GM23338 (cell line): ENCODE results near the gene ZDHHC16. TPM values are rescaled to one million over a fixed set of nuclear protein-coding genes. Genes with fewer than 3 reads are reported as not detected.

Experiments
- ATAC-seq: fragments of 200-7000 bp; cut with Tn5 transposase; 3 replicates; pipeline ENCODE4 v1.9.1; 2020
- DNase-seq: peaks from one replicate; pipeline ENCODE4 v3.0.0-alpha.2; 2015; ENCODE audit warnings: low spot score
- H2AFZ ChIP-seq: fragments of 200-600 bp; sonication (generic); 2 replicates; pipeline ENCODE4 v1.8.0; 2016; ENCODE audit warnings: antibody characterized with exemption, mild to moderate bottlenecking, moderate library complexity
- H3F3A ChIP-seq: fragments of 200-600 bp; sonication (generic); replicated peaks from 2 replicates; pipeline ENCODE4 v1.8.0; 2017; ENCODE audit warnings: antibody characterized with exemption, mixed run types, low read depth
- H3K27ac ChIP-seq: fragments of 200-600 bp; sonication (generic); 2 replicates; pipeline ENCODE4 v1.6.1; 2016; ENCODE audit warnings: low read depth
- H3K27me3 ChIP-seq: fragments of 200-600 bp; sonication (generic); 2 replicates; pipeline ENCODE4 v1.8.0; 2016; ENCODE audit warnings: mild to moderate bottlenecking, mixed run types, moderate library complexity; ENCODE audit not compliant: insufficient read depth
- H3K36me3 ChIP-seq: fragments of 200-600 bp; sonication (generic); 2 replicates; pipeline ENCODE4 v1.8.0; 2016; ENCODE audit warnings: mild to moderate bottlenecking; ENCODE audit not compliant: insufficient read depth
- H3K4me1 ChIP-seq: fragments of 200-600 bp; sonication (generic); 2 replicates; pipeline ENCODE4 v1.8.0; 2016; ENCODE audit warnings: mild to moderate bottlenecking, moderate library complexity; ENCODE audit not compliant: insufficient read depth
- H3K4me2 ChIP-seq: fragments of 200-600 bp; sonication (generic); 2 replicates; pipeline ENCODE4 v1.7.1; 2017; ENCODE audit warnings: mixed run types
- H3K4me3 ChIP-seq: fragments of 200-600 bp; sonication (generic); 2 replicates; pipeline ENCODE4 v1.6.1; 2016; ENCODE audit warnings: mixed run types
- H3K79me2 ChIP-seq: fragments of 200-600 bp; sonication (generic); replicated peaks from 2 replicates; pipeline ENCODE4 v1.8.0; 2017; ENCODE audit warnings: mild to moderate bottlenecking; ENCODE audit not compliant: insufficient read depth
- H3K9me2 ChIP-seq: fragments of 200-600 bp; sonication (generic); 2 replicates; pipeline ENCODE4 v1.8.0; 2017; ENCODE audit not compliant: insufficient read depth
- H4K20me1 ChIP-seq: fragments of 200-600 bp; sonication (generic); replicated peaks from 2 replicates; pipeline ENCODE4 v1.8.0; 2017; ENCODE audit warnings: mild to moderate bottlenecking; ENCODE audit not compliant: insufficient read depth
- H3K27ac Mint-ChIP-seq: 2 replicates; pipeline ENCODE4 v1.8.0; 2020; ENCODE audit warnings: inconsistent platforms, mild to moderate bottlenecking, moderate library complexity, mixed read lengths
- H3K27me3 Mint-ChIP-seq: 3 replicates; pipeline ENCODE4 v1.8.0; 2022; ENCODE audit warnings: low read depth, mild to moderate bottlenecking, moderate library complexity, mixed read lengths, inconsistent platforms; ENCODE audit not compliant: insufficient read depth, poor library complexity
- H3K36me3 Mint-ChIP-seq: 3 replicates; pipeline ENCODE4 v1.8.0; 2021; ENCODE audit warnings: low read depth, mild to moderate bottlenecking, inconsistent platforms, moderate library complexity, mixed read lengths
- H3K4me1 Mint-ChIP-seq: 3 replicates; pipeline ENCODE4 v1.8.0; 2020; ENCODE audit warnings: mild to moderate bottlenecking, inconsistent platforms, mixed read lengths
- H3K4me3 Mint-ChIP-seq: 3 replicates; pipeline ENCODE4 v1.8.0; 2021; ENCODE audit warnings: moderate library complexity, mild to moderate bottlenecking, inconsistent platforms, mixed read lengths
- H3K9me3 Mint-ChIP-seq: 3 replicates; pipeline ENCODE4 v1.8.0; 2020; ENCODE audit warnings: moderate library complexity, mild to moderate bottlenecking, inconsistent platforms, mixed read lengths
- CREB1 ChIP-seq: fragments of 250-450 bp; sonication (Bioruptor Pico); IDR thresholded peaks from 2 replicates; pipeline ENCODE4 v1.5.0; 2020; ENCODE audit warnings: low read depth, mild to moderate bottlenecking, moderate library complexity
- ETS1 ChIP-seq: IDR thresholded peaks from 2 replicates; pipeline ENCODE4 v1.6.1; 2016; ENCODE audit warnings: antibody characterized with exemption
- EZH2 ChIP-seq: fragments of 200-600 bp; sonication (generic); IDR thresholded peaks from one replicate; pipeline ENCODE4 v1.8.0; 2017; ENCODE audit warnings: antibody characterized with exemption, mild to moderate bottlenecking, low read depth; ENCODE audit not compliant: unreplicated experiment
- EZH2phosphoT487 ChIP-seq: fragments of 200-600 bp; sonication (generic); IDR thresholded peaks from one replicate; pipeline ENCODE4 v1.8.1; 2018; ENCODE audit warnings: antibody characterized with exemption; ENCODE audit not compliant: unreplicated experiment
- JUNB ChIP-seq: IDR thresholded peaks from one replicate; pipeline ENCODE4 v1.6.1; 2016; ENCODE audit warnings: antibody characterized with exemption; ENCODE audit not compliant: unreplicated experiment
- NANOG ChIP-seq: IDR thresholded peaks from 2 replicates; pipeline ENCODE4 v1.6.1; 2016; ENCODE audit warnings: antibody characterized with exemption, borderline replicate concordance
- POLR2AphosphoS5 ChIP-seq: IDR thresholded peaks from 2 replicates; pipeline ENCODE4 v1.6.1; 2016; ENCODE audit warnings: antibody characterized with exemption, low read depth
- STAT1 ChIP-seq: IDR thresholded peaks from one replicate; pipeline ENCODE4 v1.6.1; 2016; ENCODE audit warnings: antibody characterized with exemption; ENCODE audit not compliant: unreplicated experiment
- ZNF114 ChIP-seq: fragments of 250-450 bp; sonication (Bioruptor Pico); IDR thresholded peaks from 2 replicates; pipeline ENCODE4 v1.5.0; 2020; ENCODE audit warnings: mild to moderate bottlenecking, moderate library complexity
- ZNF331 ChIP-seq: fragments of 250-450 bp; sonication (Bioruptor Pico); IDR thresholded peaks from 2 replicates; pipeline ENCODE4 v1.5.0; 2020; ENCODE audit warnings: low read depth, mild to moderate bottlenecking, moderate library complexity
- ZNF462 ChIP-seq: fragments of 250-450 bp; sonication (Bioruptor Pico); IDR thresholded peaks from 2 replicates; pipeline ENCODE4 v1.5.0; 2020; ENCODE audit warnings: mild to moderate bottlenecking, moderate library complexity
- polyA plus RNA-seq: library from polyadenylated mRNA; unstranded; fragments of >200 nt; fragmentation: Nextera tagmentation; extraction: Ambion mirVana; gene quantifications from 2 replicates; pipeline ENCODE4 v1.2.1, GENCODE V29; 2016
- total RNA-seq: library from RNA; depleted of rRNA; stranded (reverse); fragments of >200 nt; shearing (Covaris generic); gene quantifications from 2 replicates; pipeline ENCODE4 v1.2.3, GENCODE V29; 2014
- TF ChIP-seq, protein P1 (sequence below), 2 experiments: fragments of 200-600 bp in 1 of 2; sonication (generic) in 1 of 2; conservative IDR thresholded peaks; 2 replicates each; pipeline versions ENCODE4 v1.5.1 to v1.6.1; 2016 to 2017; ENCODE audit warnings: antibody characterized with exemption in 2 of 2, low read depth in 2 of 2, mild to moderate bottlenecking in 2 of 2, moderate library complexity in 1 of 2
- TF ChIP-seq, protein P2 (sequence below): IDR thresholded peaks from one replicate; pipeline ENCODE4 v1.6.1; 2018; ENCODE audit warnings: antibody characterized with exemption; ENCODE audit not compliant: unreplicated experiment

Gene ZDHHC16
- total and polyA plus RNA-seq, 2 experiments from 2014 or later = 35.1 to 58.2 TPM

DNA sequence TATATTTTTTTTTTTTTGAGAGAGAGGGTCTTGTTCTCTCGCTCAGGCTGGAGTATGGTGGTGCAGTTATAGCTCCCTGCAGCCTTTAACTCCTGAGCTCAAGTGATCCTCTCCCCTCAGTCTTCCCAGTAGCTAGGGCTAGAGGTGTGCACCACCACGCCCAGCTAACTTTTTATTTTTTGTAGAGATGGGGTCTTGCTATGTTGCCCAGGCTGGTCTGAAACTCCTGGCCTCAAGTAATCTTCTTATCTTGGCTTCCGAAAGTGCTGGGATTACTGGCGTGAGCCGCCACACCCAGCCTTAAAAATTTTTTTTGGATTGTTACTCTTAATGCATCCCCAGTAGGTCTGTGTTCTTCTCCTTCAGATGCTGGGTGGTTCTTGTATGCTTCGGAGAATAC is 56.9 kb downstream of the ZDHHC16 start:
- H3K27me3 ChIP-seq = peaks cover 18% of the 10 kb centered on the region

More for the DNA sequence above, 56.9 kb downstream of the ZDHHC16 start:
- Mint-ChIP-seq H3K27me3 (peaks cover 19% of the 10 kb centered on the region), H3K9me3 (no peaks in the 10 kb centered on the region; the same call in 2 of the 3 replicates), H3K36me3 (no peaks in the 10 kb centered on the region), H3K4me3 (no peak overlapping the region), H3K27ac (no peak overlapping the region), H3K4me1 (peaks cover 15% of the 10 kb centered on the region)
- Histone ChIP-seq H3K4me3 (no peak overlapping the region), H3K79me2 (peaks cover 69% of the 10 kb centered on the region), H3K27ac (no peak overlapping the region), H4K20me1 (peaks cover 28% of the 10 kb centered on the region), H3K4me1 (peaks cover 28% of the 10 kb centered on the region), H3K4me2 (no peak overlapping the region), H2AFZ (no peak overlapping the region), H3K36me3 (no peaks in the 10 kb centered on the region), H3K9me2 (no peaks in the 10 kb centered on the region), H3F3A (peaks cover 4% of the 10 kb centered on the region; the same call in 1 of the 2 replicates)
- ATAC-seq = no peak
- TF ChIP-seq EZH2phosphoT487 = no peak
- TF ChIP-seq, protein P1, sequence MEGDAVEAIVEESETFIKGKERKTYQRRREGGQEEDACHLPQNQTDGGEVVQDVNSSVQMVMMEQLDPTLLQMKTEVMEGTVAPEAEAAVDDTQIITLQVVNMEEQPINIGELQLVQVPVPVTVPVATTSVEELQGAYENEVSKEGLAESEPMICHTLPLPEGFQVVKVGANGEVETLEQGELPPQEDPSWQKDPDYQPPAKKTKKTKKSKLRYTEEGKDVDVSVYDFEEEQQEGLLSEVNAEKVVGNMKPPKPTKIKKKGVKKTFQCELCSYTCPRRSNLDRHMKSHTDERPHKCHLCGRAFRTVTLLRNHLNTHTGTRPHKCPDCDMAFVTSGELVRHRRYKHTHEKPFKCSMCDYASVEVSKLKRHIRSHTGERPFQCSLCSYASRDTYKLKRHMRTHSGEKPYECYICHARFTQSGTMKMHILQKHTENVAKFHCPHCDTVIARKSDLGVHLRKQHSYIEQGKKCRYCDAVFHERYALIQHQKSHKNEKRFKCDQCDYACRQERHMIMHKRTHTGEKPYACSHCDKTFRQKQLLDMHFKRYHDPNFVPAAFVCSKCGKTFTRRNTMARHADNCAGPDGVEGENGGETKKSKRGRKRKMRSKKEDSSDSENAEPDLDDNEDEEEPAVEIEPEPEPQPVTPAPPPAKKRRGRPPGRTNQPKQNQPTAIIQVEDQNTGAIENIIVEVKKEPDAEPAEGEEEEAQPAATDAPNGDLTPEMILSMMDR (conservative IDR thresholded peaks at IDR 0.05; ENCODE audit: low read depth in 2 of 2) = no peak
- no peak for TF ChIP-seq ZNF331
- no peak for TF ChIP-seq JUNB
- no peak for TF ChIP-seq ZNF114 (CRISPR knock-in tag)
- no peak for TF ChIP-seq NANOG
- no peak for TF ChIP-seq ZNF462 (CRISPR knock-in tag)
- no peak for TF ChIP-seq POLR2AphosphoS5
- TF ChIP-seq ETS1 = no peak
- no peak for TF ChIP-seq STAT1
- no peak for TF ChIP-seq CREB1 (CRISPR knock-in tag)
- TF ChIP-seq, protein P2, sequence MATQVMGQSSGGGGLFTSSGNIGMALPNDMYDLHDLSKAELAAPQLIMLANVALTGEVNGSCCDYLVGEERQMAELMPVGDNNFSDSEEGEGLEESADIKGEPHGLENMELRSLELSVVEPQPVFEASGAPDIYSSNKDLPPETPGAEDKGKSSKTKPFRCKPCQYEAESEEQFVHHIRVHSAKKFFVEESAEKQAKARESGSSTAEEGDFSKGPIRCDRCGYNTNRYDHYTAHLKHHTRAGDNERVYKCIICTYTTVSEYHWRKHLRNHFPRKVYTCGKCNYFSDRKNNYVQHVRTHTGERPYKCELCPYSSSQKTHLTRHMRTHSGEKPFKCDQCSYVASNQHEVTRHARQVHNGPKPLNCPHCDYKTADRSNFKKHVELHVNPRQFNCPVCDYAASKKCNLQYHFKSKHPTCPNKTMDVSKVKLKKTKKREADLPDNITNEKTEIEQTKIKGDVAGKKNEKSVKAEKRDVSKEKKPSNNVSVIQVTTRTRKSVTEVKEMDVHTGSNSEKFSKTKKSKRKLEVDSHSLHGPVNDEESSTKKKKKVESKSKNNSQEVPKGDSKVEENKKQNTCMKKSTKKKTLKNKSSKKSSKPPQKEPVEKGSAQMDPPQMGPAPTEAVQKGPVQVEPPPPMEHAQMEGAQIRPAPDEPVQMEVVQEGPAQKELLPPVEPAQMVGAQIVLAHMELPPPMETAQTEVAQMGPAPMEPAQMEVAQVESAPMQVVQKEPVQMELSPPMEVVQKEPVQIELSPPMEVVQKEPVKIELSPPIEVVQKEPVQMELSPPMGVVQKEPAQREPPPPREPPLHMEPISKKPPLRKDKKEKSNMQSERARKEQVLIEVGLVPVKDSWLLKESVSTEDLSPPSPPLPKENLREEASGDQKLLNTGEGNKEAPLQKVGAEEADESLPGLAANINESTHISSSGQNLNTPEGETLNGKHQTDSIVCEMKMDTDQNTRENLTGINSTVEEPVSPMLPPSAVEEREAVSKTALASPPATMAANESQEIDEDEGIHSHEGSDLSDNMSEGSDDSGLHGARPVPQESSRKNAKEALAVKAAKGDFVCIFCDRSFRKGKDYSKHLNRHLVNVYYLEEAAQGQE = no peak
- no peak for TF ChIP-seq EZH2
- DNase-seq = no peak
